Right atrium auricular region (tissue), 2 donors: Measurements from ENCODE around the gene DLGAP1. TPM values are rescaled to one million over a fixed set of nuclear protein-coding genes. Genes with fewer than 3 reads are reported as not detected.

Experiments used
- DNase-seq: peaks from one replicate; pipeline ENCODE4 v3.0.0-alpha.2; 2019; ENCODE audit warnings: low spot score
- H3K27ac ChIP-seq, 2 donors: fragments of 200-600 bp; sonication (generic); 1 replicate in 1 of 2; 2 replicates in 1 of 2; pipeline ENCODE4 v1.5.1; 2016 to 2019
- H3K27me3 ChIP-seq, 2 donors: fragments of 200-600 bp; sonication (generic); one replicate each; pipeline versions ENCODE4 v1.5.1 to v1.6.0; 2017 to 2019
- H3K36me3 ChIP-seq: fragments of 200-600 bp; sonication (generic); one replicate; pipeline ENCODE4 v1.5.1; 2016
- H3K4me1 ChIP-seq, 2 donors: fragments of 200-600 bp; sonication (generic); one replicate each; pipeline versions ENCODE4 v1.5.1 to v1.6.0; 2017 to 2019
- H3K4me3 ChIP-seq, 2 donors: fragments of 200-600 bp; sonication (generic); 1 replicate in 1 of 2; 2 replicates in 1 of 2; pipeline ENCODE4 v1.5.1; 2017 to 2019; ENCODE audit warnings: mild to moderate bottlenecking in 1 of 2, moderate library complexity in 1 of 2
- H3K9me3 ChIP-seq, 2 donors: fragments of 200-600 bp; sonication (generic); one replicate each; pipeline ENCODE4 v1.5.1; 2019
- CTCF ChIP-seq, 2 donors: fragments of 200-600 bp; sonication (generic); IDR thresholded peaks; one replicate each; pipeline ENCODE4 v1.5.1; 2019; ENCODE audit warnings: antibody characterized with exemption in 2 of 2
- total RNA-seq, 2 donors: library from RNA; depleted of rRNA; stranded (reverse); fragments of >200 nt; gene quantifications; one replicate each; pipeline ENCODE4 v1.1.0, GENCODE V29; 2016

The DLGAP1 gene
- total RNA-seq, 2 donors from 2014 or later = 0.56 to 1.1 TPM

GRCh38 chr18:3914109-3914508 lies 541.0 kb downstream of the DLGAP1 start:
- Histone ChIP-seq H3K4me1 (no peaks in the 10 kb centered on the region), H3K27ac (no peak overlapping the region)
- no peak for DNase-seq

GRCh38 chr18:3912705-3913104 lies 542.4 kb downstream of the DLGAP1 start:
- no peak for DNase-seq
- Histone ChIP-seq H3K27me3 (no peaks in the 10 kb centered on the region), H3K4me1 (no peaks in the 10 kb centered on the region), H3K4me3 (no peak overlapping the region), H3K27ac (no peak overlapping the region), H3K9me3 (no peaks in the 10 kb centered on the region), H3K36me3 (no peaks in the 10 kb centered on the region)
- no peak for TF ChIP-seq CTCF (IDR thresholded peaks at IDR 0.05)

More at GRCh38 chr18:3914109-3914508, 541.0 kb downstream of the DLGAP1 start:
- Histone ChIP-seq H3K9me3 (no peaks in the 10 kb centered on the region), H3K4me3 (no peak overlapping the region), H3K27me3 (no peaks in the 10 kb centered on the region), H3K36me3 (no peaks in the 10 kb centered on the region)
- no peak for TF ChIP-seq CTCF (IDR thresholded peaks at IDR 0.05)

- no peak overlapping the region for H3K27ac ChIP-seq
- H3K4me1 ChIP-seq = no peaks in the 10 kb centered on the region
- H3K36me3 ChIP-seq = no peaks in the 10 kb centered on the region
- H3K4me3 ChIP-seq = no peak overlapping the region
- no peak for TF ChIP-seq CTCF (IDR thresholded peaks at IDR 0.05)
- H3K9me3 ChIP-seq = no peaks in the 10 kb centered on the region
- no peaks in the 10 kb centered on the region for H3K27me3 ChIP-seq
- DNase-seq = no peak
Measured at GRCh38 chr18:3911413-3911812, 543.7 kb downstream of the DLGAP1 start.

GRCh38 chr18:3910512-3910911 lies 544.6 kb downstream of the DLGAP1 start:
- no peaks in the 10 kb centered on the region for H3K9me3 ChIP-seq
- no peaks in the 10 kb centered on the region for H3K36me3 ChIP-seq
- H3K4me1 ChIP-seq = no peaks in the 10 kb centered on the region
- H3K4me3 ChIP-seq = no peak overlapping the region
- H3K27ac ChIP-seq = no peak overlapping the region
- TF ChIP-seq CTCF (IDR thresholded peaks at IDR 0.05) = no peak
- no peak for DNase-seq
- no peaks in the 10 kb centered on the region for H3K27me3 ChIP-seq

GRCh38 chr18:3907955-3908354 lies 547.2 kb downstream of the DLGAP1 start:
- H3K27me3 ChIP-seq = no peaks in the 10 kb centered on the region
- H3K4me3 ChIP-seq = no peak overlapping the region
- no peaks in the 10 kb centered on the region for H3K4me1 ChIP-seq
- H3K36me3 ChIP-seq = no peaks in the 10 kb centered on the region
- TF ChIP-seq CTCF (IDR thresholded peaks at IDR 0.05) = no peak
- no peak overlapping the region for H3K27ac ChIP-seq
- DNase-seq = no peak
- H3K9me3 ChIP-seq = no peaks in the 10 kb centered on the region

GRCh38 chr18:3906116-3906750 lies 548.9 kb downstream of the DLGAP1 start:
- Histone ChIP-seq H3K27me3 (no peaks in the 10 kb centered on the region), H3K4me1 (no peaks in the 10 kb centered on the region), H3K4me3 (no peak overlapping the region), H3K27ac (no peak overlapping the region), H3K36me3 (no peaks in the 10 kb centered on the region), H3K9me3 (no peaks in the 10 kb centered on the region)
- no peak for TF ChIP-seq CTCF (IDR thresholded peaks at IDR 0.05)
- DNase-seq = no peak
